GM12878 (cell line): ENCODE data around the gene FAM186B. TPM values are rescaled to one million over a fixed set of nuclear protein-coding genes. Genes with fewer than 3 reads are reported as not detected.

Experiments
- ATAC-seq: fragments of 200-7000 bp; cut with Tn5 transposase; 3 replicates; pipeline ENCODE4 v1.9.1; 2020; ENCODE audit warnings: mild to moderate bottlenecking, moderate library complexity
- BruUV-seq: library from RNA; stranded (reverse); fragments of 400-500 nt; replicated peaks from 2 replicates; lab custom pipeline; 2021; lab: Mats Ljungman, UMichigan
- CTCF ChIA-PET: fragments of 300-600 bp; sonication (Branson Sonifier 250); formaldehyde crosslinking; extraction: SDS; loops from one replicate; lab custom pipeline; 2021; ENCODE audit warnings: inconsistent platforms; lab: Yijun Ruan, JAX
- POLR2A ChIA-PET: fragments of 350-600 bp; formaldehyde crosslinking; extraction: SDS; loops from one replicate; lab custom pipeline; 2021; ENCODE audit warnings: inconsistent platforms; lab: Charles Lee
- RAD21 ChIA-PET: fragments of 300-600 bp; sonication (Branson Sonifier 250); formaldehyde crosslinking; loops from one replicate; lab custom pipeline; 2023; ENCODE audit warnings: antibody characterized with exemption; ENCODE audit not compliant: unreplicated experiment; lab: Charles Lee
- SMC1A ChIA-PET: fragments of 300-600 bp; sonication (Branson Sonifier 250); formaldehyde crosslinking; loops from one replicate; lab custom pipeline; 2023; ENCODE audit not compliant: unreplicated experiment, uncharacterized antibody; lab: Charles Lee
- DNase-seq: peaks from one replicate; pipeline ENCODE4 v3.0.0-alpha.2; 2011; ENCODE audit warnings: low read depth, low spot score
- FAIRE-seq: peaks from 3 replicates; lab custom pipeline; 2011; peaks lifted over from hg19 to GRCh38; lab: Jason Lieb, UNC
- H2AFZ ChIP-seq: 2 replicates; pipeline ENCODE4 v1.6.0; 2011; ENCODE audit warnings: low read depth, low read length, control low read depth; ENCODE audit not compliant: control insufficient read depth
- H3K27ac ChIP-seq: 2 replicates; pipeline ENCODE4 v1.5.1; 2011; ENCODE audit warnings: control low read depth; ENCODE audit not compliant: control insufficient read depth, insufficient read depth
- H3K27me3 ChIP-seq, 2 experiments: replicated peaks in 1 of 2; 2 replicates each; pipeline versions ENCODE4 v1.6.0 to v1.6.1; 2011; ENCODE audit warnings: low read length in 1 of 2; ENCODE audit not compliant: control insufficient read depth in 2 of 2, insufficient read depth in 2 of 2
- H3K36me3 ChIP-seq, 2 experiments: 2 replicates each; pipeline ENCODE4 v1.5.1; 2011; ENCODE audit warnings: low read length in 1 of 2; ENCODE audit not compliant: control insufficient read depth in 2 of 2, insufficient read depth in 2 of 2
- H3K4me1 ChIP-seq: 2 replicates; pipeline ENCODE4 v1.6.1; 2011; ENCODE audit warnings: mild to moderate bottlenecking, low read length, moderate library complexity, mixed read lengths; ENCODE audit not compliant: control insufficient read depth, insufficient read depth
- H3K4me2 ChIP-seq: 2 replicates; pipeline ENCODE4 v1.6.0; 2011; ENCODE audit warnings: control low read depth; ENCODE audit not compliant: control insufficient read depth, insufficient read depth
- H3K4me3 ChIP-seq: fragments of 200-600 bp; sonication (generic); 2 replicates; pipeline ENCODE4 v1.5.1; 2016
- H3K79me2 ChIP-seq: 2 replicates; pipeline ENCODE4 v1.6.0; 2011; ENCODE audit warnings: low read length; ENCODE audit not compliant: control insufficient read depth, insufficient read depth
- H3K9ac ChIP-seq: 2 replicates; pipeline ENCODE4 v1.8.0; 2011; ENCODE audit warnings: low read length, control low read depth, mixed read lengths; ENCODE audit not compliant: control insufficient read depth, insufficient read depth
- H3K9me3 ChIP-seq: replicated peaks from 3 replicates; pipeline ENCODE4 v1.5.1; 2011; ENCODE audit warnings: mild to moderate bottlenecking, low read length; ENCODE audit not compliant: control insufficient read depth, insufficient read depth
- H4K20me1 ChIP-seq: 2 replicates; pipeline ENCODE4 v1.6.0; 2011; ENCODE audit not compliant: control insufficient read depth, insufficient read depth
- CBX3 ChIP-seq: fragments of 200-600 bp; sonication (generic); IDR thresholded peaks from 2 replicates; pipeline ENCODE4 v1.6.1; 2016; ENCODE audit warnings: low read depth, borderline replicate concordance
- CBX5 ChIP-seq: sonication (generic); IDR thresholded peaks from 2 replicates; pipeline ENCODE4 v1.6.1; 2016; ENCODE audit warnings: low read depth, moderate library complexity, mild to moderate bottlenecking, inconsistent platforms
- E2F8 ChIP-seq: fragments of 450-650 bp; IDR thresholded peaks from 2 replicates; pipeline ENCODE4 v1.6.1; 2018; ENCODE audit warnings: mild to moderate bottlenecking, low read depth, moderate library complexity; ENCODE audit not compliant: partially characterized antibody
- FOXK2 ChIP-seq: fragments of 450-650 bp; IDR thresholded peaks from 2 replicates; pipeline ENCODE4 v1.6.1; 2017; ENCODE audit warnings: mild to moderate bottlenecking, moderate library complexity
- IRF4 ChIP-seq: IDR thresholded peaks from 2 replicates; pipeline ENCODE4 v1.6.1; 2011; ENCODE audit warnings: low read depth, low read length
- MTA2 ChIP-seq: fragments of 450-650 bp; IDR thresholded peaks from 2 replicates; pipeline ENCODE4 v1.6.1; 2016; ENCODE audit warnings: low read depth, mild to moderate bottlenecking, moderate library complexity
- PML ChIP-seq: IDR thresholded peaks from 2 replicates; pipeline ENCODE4 v1.6.1; 2012; ENCODE audit warnings: low read length, inconsistent platforms
- RCOR1 ChIP-seq: conservative IDR thresholded peaks from 2 replicates; pipeline ENCODE4 v1.6.1; 2012; ENCODE audit warnings: low read depth, low read length, improper control_type of control experiment
- REST ChIP-seq: IDR thresholded peaks from 2 replicates; pipeline ENCODE4 v1.6.1; 2012; ENCODE audit warnings: mild to moderate bottlenecking, low read depth, low read length
- RUNX3 ChIP-seq: IDR thresholded peaks from 2 replicates; pipeline ENCODE4 v1.6.1; 2012; ENCODE audit warnings: low read length, inconsistent platforms
- TAF1 ChIP-seq: IDR thresholded peaks from 2 replicates; pipeline ENCODE4 v1.6.1; 2011; ENCODE audit warnings: mild to moderate bottlenecking, low read depth, low read length, borderline replicate concordance
- ZBTB4 ChIP-seq: fragments of 450-650 bp; formaldehyde crosslinking; IDR thresholded peaks from 2 replicates; pipeline ENCODE4 v1.4.0; 2022; ENCODE audit warnings: mild to moderate bottlenecking, moderate library complexity
- WGBS: methylation state at CpG from one replicate; pipeline ENCODE4 v1.1.6; 2016; ENCODE audit warnings: low lambda C conversion rate; ENCODE audit not compliant: insufficient replicate concordance, insufficient coverage; ENCODE audit errors: missing lambda C conversion rate; 5-methylcytosine and 5-hydroxymethylcytosine counted together
- in situ Hi-C: fragments of 300-500 bp; cut with MboI; formaldehyde crosslinking; loops from 9 replicates; pipeline ENCODE4 v1.14.3; 2018; ENCODE audit warnings: mixed read lengths
- intact Hi-C: fragments of 100-400 bp; cut with micrococcal nuclease; formaldehyde crosslinking; loops from one replicate; pipeline ENCODE4 v1.14.2; 2022; ENCODE audit not compliant: unreplicated experiment
- polyA plus RNA-seq, 11 experiments: library from polyadenylated mRNA; depleted of rRNA in 4 of 11; unstranded in 6 of 11; stranded (reverse) in 5 of 11; fragments of >200 nt; fragmentation: Nextera tagmentation in 4 of 11; fragmentation: Illumina TruSeq in 1 of 11; extraction: Ambion mirVana in 4 of 11; extraction: Trizol in 1 of 11; gene quantifications; 1 replicate in 1 of 11; 2 replicates in 10 of 11; pipeline versions ENCODE4 v1.2.1 to v1.2.3, GENCODE V29; 2011 to 2016; ENCODE audit warnings: inconsistent platforms in 2 of 11, missing spikeins in 2 of 11, low read depth in 1 of 11
- total RNA-seq, 4 experiments: library from RNA; depleted of rRNA in 3 of 4; stranded (reverse); fragments of >200 nt in 3 of 4; fragmentation: Illumina TruSeq in 1 of 4; extraction: Trizol in 1 of 4; gene quantifications; 2 replicates each; pipeline versions ENCODE4 v1.2.1 to v1.2.3, GENCODE V29; 2013 to 2021

Gene FAM186B
- total and polyA plus RNA-seq, 10 of the 15 experiments (the other 5 are each of a cell fraction or from before 2014, with no cell fraction given), result 0.13 to 0.79 (median 0.51) TPM

DNA sequence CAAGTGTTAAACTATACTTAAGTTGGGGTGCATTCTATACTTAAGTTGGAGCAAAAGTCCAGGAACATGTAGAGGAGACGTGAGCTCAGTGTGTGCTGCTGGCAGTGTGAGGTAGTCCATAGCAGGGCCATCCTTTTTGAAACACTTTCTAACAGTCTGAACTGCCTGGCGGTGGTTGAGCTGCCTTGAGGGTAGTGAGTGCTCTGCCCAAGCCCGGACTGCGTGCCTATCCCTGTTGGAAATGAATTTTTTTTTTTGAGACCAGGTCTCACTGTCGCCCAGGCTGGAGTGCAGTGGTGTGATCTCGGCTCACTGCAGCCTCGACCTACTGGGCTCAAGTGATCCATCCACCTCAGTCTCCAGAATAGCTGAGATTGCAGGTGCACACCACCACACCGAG, 52.5 kb downstream of the FAM186B start (continued):
- TF ChIP-seq PML (no peak), REST (no peak), CBX5 (no peak), RCOR1 (no peak), FOXK2 (no peak), TAF1 (no peak)
- TF ChIP-seq, all 136 proteins: peak for 0

- WGBS, result 21% methylated on average over 9 of the region's 9 CpGs
- no peak overlapping the region for H3K4me2 ChIP-seq
- ATAC-seq, result no peak
- DNase-seq, result no peak
- H3K27me3 ChIP-seq, result peaks cover 0 to 9% of the 10 kb centered on the region in 2 experiments; a peak in 3 of 4 replicates
- in situ Hi-C loops (no loop called here), intact Hi-C loops (no loop called here)
- ChIA-PET RAD21 (interaction anchor here (0.6 to 3.0 kb wide), 5 partner anchors 10 to 194 kb away, joined by 3 to 25 read pairs (median 7); partner anchors contain the start of gene PRPF40B), CTCF (interaction anchor here (0.5 to 6.5 kb wide), 13 partner anchors 9 to 194 kb away, joined by 3 to 67 read pairs (median 4); partner anchors contain the start of gene PRPF40B), POLR2A (no interaction called here), SMC1A (interaction anchor here (0.7 to 2.8 kb wide), 5 partner anchors 29 to 190 kb away, joined by 3 to 18 read pairs (median 4); no protein-coding TSS in a partner anchor)
- H3K79me2 ChIP-seq, result no peaks in the 10 kb centered on the region
- peaks cover 0 to 3% of the 10 kb centered on the region in 2 experiments; a peak in 3 of 4 replicates for H3K36me3 ChIP-seq
- no peak overlapping the region for H3K27ac ChIP-seq
- H2AFZ ChIP-seq, result no peak overlapping the region
- H3K9me3 ChIP-seq, result no peaks in the 10 kb centered on the region
- no peak overlapping the region for H3K4me3 ChIP-seq
- no peak overlapping the region for H3K9ac ChIP-seq
- FAIRE-seq, result no peak
- no peak for TF ChIP-seq ZBTB4 (CRISPR knock-in tag)
- TF ChIP-seq E2F8, result no peak
- no peak for TF ChIP-seq CBX3
- no peak for TF ChIP-seq IRF4
- TF ChIP-seq RUNX3, result no peak
- no peak for TF ChIP-seq MTA2
- no TSS peak for BruUV-seq
- no peaks in the 10 kb centered on the region for H4K20me1 ChIP-seq
- no peaks in the 10 kb centered on the region for H3K4me1 ChIP-seq
Measured at GRCh38 chr12:49552425-49552824, 53.0 kb downstream of the FAM186B start.
